OCI-M2 (cell line): ENCODE measurements around the gene PWP1.

Source experiments
- DNase-seq: peaks from one replicate; lab custom pipeline; 2025; ENCODE audit not compliant: unreplicated experiment; lab: John Stamatoyannopoulos, UW

The PWP1 gene

DNA sequence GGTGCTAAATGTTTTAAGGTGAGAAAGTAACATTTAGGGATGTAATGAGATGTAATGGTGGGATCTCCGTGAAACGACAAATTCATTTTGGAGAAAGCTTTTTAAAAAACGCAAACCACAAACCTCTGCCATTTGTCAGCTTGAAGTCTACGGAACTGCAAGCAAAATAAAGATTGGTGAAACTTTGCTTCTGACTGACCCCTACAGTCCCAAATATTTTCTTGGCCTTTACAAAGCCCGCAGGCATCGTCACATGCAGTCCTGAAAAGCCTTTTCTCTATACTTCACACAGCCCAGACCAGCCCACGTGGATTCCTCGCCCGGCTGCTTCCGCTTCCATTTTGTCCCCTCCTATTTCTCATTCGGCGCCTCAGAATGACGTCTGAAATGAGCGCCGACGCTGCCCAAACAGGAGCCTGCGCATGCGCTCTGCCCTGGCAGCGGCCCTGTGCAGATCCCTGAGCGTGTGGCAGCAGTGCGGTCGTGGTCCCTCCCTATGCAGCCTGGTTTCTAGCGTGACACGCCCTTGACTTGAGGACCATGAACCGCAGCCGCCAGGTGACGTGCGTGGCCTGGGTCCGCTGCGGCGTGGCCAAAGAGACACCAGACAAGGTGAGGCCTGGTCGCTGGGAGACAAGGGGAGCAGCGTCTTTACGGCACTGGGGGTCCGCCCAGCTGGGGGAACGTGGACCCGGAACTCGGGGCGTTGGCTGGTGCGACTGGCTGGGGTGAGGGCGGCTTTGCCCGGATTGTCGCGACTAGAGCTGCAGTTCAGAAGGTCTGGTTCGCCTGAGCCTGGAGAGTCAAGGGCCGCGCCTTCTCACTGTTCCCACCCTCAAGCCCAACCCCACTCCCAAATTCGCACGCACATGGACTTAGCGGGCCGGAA lies at the start of gene PWP1:
Gene PWP1, plus strand, starts transcription at position 440 of the 889 bp plus-strand sequence. Its CDS starts 101 bp downstream, at position 541.
- DNase-seq = peak; percentile 30

DNA sequence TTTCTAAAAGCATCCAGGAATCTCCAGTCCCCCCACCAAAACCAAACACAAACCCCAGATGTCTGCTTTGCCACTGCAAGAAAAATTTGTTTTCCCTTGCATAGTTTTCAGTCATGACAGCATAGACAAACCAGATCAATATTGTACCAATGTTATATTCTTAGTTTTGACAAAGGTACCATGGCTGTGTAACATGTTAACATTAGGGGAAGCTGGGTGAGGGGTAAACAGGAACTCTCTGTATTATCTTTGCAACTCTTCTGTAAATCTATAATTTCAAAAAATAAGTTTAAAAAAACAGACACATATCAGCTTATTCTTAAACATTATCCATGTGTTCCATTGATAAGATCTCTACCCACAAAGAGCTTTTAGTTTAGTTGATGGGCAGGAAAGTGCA lies 44.4 kb upstream of the PWP1 start:
- no peak for DNase-seq

DNA sequence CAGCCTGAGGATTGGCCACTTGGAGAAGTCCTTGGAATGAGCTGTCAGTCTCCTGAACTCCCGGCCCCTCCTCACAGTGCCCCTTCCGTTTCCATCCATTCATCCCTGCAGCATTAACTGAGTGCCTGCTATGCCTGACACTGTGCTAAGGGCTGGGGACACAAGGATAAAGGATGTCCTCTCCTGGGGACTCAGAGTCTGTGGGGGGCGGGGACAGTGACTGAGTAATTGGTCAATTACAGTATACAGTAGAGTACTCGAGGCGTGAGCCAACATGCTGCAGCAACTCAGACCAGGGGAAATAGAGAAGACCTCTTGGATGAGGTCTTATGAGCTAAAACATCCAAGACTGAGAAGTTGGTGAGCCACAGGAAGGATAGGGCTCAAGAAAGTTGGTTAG lies 43.4 kb upstream of the PWP1 start:
- no peak for DNase-seq

DNA sequence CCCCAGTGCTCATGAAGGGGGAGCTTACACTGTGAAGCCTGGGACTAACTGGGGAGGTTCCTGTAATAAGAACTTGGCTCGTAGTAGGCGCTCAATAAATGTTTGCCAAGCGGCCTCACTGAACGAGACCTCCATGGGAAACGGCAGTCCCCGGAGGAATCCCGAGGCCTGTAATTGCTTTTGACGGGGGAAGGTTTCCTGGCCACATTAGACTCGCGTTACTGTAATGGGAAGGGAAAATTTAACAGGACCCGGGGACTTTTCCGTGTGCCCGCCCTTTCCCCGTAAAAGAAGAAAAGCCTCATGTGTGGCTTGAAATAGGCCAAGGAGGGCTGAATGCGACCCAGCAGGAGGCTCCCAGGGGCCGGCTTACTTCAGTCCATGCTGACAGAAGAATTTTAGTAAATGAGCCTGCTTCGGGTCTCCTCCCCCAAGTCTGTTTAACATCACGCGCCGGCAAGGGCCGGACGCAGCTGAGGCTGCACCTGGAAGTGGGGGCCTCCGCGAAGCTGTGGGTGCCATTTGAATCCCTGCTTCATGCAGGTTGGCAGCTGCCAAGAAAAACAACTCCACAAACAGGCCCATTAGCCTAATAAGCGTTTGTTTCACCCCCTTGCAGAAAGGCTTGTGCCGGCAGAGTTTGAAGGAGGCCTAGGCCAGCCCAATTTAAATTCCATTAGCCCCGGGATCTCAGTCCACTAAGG lies 39.8 kb upstream of the PWP1 start:
- no peak for DNase-seq

DNA sequence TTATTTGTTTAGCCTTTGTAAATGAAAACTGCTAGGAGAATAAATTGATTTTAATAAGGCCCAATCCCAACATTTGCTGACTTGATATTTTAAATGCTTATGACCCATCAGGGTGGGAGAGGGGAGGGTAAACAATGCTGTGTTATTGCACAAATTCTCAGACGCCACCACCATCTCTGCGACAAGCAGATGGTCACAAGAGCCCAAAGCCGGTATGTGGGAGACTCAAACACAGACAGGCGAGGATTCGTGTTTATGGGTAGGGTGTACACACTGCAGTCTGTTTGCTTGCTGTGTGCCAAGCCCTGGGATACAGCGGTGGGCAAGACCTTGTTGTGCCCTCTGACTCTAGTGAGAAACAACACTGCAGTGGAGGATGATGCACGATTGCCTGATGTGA lies 39.2 kb upstream of the PWP1 start:
- DNase-seq = no peak

DNA sequence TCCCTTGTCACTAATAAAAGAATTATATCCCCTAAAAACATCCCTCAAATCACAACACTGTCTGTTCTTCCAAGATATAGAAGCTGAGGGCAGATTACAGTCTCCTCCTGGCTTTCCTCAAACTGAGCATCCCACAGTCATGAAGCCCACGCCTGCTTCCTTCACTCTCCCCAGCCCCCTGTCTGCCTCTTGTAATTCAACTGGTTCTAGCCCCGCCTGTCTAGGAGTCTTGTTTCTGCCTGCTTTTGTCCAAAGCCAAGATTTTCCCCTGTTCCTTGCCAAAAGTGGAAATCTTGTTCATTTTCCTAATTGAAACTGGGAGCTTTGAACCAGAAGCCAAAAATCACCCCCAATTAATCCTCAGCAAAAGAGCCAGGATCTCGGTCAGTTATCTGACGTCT lies 35.9 kb upstream of the PWP1 start:
- no peak for DNase-seq

DNA sequence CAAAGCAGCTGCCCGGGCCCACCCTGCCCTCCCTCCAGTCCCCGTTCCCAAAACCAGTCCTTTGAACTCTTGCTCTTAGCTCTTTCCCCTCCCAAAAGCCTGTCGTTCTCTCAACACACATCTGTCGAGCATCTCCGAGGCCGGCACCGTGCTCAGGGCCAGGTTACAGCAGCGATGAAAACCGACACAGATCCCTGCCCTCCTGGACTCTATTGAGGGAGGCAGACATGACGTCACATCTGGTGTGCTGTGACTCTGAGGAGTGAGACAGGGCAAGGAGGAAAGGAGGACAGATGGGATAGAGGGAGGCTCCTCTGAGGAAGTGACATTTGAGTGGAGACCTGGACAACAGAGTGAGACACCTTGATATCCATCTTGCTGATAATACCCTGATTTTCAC lies 34.6 kb upstream of the PWP1 start:
- DNase-seq = no peak

DNA sequence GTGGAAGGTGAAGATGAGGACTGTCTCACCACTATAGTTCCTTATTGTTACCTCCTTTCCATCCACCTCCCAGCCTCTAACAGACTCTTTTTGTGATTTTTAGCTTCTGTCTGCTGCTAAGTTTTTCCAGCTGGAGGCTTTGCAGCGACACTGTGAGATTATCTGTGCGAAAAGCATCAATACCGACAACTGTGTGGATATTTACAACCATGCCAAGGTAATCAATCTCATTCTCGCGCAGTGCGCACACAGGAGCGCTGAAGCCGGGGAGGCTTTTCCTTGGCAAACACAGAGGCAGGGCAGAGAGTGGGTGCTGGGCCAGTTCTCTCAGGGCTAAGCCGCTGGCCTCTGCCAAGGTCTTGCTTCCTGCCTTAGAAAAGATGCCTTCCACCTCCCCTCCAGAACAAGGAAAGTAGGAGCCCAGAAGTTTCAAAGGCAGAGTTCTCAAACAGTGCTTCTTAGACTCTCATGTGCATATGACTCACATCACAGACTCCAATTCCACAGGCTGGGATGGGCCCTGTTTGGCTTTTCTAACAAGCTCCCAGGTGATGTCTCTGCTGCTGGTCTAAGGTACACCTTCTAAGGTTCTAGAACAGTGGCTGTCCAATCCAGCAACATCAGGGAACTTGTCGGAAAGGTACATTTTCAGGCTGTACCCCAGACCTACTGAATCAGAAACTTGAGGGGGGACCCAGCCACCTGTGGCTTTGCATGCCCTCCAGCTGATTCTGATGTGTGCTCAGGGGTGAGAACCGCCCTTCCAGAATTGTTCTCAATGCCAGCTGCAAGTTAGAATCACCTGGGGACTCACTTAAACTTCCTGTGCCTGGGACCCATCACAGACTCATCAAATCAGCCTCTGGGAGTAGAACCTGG lies 33.8 kb upstream of the PWP1 start:
- no peak for DNase-seq

DNA sequence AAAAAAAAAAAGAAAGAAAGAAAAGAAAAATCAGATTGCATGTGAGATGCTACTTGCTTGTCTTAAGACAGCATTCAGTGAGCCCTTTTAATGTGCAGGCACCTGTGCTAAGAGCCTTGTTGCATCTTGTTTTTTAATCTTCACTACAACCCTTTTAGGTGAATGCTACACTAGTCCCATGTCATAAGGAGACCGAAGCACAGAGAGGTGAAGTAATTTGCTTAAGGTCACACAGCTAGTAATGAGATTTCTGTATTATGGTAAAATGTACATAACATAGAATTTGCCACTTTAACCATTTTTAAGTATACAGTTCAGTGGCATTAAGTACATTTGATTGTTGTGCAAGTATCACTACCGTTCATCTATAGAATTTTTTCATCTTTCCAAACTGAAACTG lies 32.1 kb upstream of the PWP1 start:
- no peak for DNase-seq

DNA sequence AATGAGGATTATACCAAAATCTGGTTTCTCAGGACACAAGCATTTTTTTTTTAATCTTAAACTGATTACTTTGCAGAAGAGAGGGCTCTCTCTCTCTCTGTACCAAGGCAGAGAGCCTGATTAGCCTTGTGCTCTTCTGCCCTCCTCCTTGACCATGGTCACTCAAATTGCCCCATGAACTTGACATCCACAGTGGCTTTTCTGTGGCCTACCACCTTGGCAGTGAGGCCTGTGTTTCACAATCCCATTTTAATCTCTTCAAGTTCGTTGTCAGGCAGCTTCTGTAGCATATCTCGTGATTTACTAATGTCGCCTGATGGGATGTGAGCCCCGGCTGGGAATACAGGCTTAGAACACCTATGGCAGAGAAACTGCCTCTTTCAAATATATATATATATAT lies 30.7 kb upstream of the PWP1 start:
- no peak for DNase-seq

DNA sequence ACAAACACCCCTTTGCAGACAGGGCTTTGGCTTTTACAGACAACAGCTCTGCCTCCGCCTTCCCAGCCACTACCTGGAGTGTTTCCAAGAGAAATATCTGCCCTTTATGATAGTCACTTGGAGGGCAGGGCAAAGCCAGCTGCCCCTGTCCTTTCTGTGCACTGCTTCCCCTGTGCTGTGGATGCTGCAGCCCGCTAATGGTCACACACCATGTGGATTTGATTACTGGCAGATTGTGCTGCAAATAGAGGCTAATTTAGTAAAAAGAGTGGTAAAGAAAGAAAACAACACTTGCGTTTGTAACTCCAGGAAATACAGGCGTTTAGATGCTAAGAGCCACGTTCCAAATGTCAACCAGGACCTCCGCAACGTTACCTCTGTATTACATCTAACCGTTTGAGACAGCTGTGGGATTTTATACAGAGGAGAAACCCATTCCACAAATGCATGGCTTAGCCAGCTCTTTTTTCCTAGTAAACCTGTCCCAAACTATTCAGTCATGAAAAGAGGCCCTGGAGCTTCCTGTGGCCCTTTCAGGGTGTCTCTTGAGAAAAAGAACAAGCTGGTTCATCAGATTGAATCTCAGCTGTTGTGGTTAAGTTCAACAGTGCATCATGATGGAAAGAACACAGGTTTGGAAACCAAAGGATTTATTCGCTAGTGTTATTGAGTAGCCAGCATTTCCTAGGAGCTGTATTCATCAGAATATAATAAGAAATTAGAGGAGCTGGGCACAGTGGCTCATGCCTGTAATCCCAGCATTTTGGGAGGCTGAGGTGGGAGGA lies 30.1 kb upstream of the PWP1 start:
- DNase-seq = no peak

DNA sequence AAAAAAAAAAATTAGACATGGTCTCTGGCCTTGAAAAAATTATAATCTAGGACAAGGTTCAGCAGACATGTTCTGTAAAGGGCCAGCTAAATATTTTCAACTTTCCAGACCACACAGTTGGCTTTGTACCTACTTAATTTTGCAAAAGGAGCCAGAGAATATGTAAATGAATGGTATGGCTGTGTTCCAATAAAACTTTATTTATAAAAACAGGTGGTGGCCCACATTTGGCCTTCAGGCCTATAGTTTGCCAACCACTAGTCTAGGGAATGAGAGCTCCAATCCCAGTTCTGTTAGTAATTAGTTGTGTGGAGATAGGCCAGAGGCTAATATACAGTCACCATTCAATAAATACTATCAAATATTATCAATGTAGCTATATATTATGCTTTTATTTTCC lies 29.3 kb upstream of the PWP1 start:
- DNase-seq = no peak

DNA sequence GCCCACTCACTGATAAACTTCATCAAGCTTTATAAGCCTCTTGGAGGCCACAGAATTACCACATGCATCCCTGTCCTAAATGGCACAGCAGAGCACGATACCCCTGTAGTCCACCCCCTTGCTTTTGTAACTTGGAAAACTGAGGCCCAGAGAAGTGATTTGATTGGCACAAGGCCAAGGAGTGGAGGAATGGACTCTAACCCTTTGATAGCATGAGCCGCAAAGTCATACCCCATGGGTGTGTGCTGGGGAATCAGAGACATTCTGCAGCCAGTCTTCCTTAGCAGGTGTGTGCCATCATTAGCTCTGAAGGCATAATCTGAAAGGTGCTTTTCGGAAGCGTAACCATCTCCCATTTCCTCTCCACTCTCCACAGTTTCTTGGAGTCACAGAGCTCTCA lies 28.5 kb upstream of the PWP1 start:
- DNase-seq = no peak

DNA sequence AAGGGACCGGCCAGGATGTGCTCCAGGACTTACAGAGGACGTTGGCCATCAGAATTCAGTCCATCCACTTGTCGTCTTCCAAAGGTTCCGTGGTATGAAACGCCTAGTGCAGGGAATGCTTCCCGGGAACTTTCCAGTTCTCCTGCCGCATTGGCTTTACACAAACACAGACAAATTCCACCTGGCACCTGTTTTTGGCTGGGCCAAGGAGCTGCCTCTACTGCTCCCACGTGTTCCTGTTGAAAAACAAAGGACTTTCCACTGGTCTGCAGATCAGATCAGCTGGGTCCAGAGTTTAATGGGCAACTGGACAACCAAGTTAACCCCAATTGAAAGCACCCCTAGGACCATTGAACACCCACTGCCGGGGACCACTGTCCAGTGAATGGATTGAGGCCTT lies 28.0 kb upstream of the PWP1 start:
- no peak for DNase-seq

DNA sequence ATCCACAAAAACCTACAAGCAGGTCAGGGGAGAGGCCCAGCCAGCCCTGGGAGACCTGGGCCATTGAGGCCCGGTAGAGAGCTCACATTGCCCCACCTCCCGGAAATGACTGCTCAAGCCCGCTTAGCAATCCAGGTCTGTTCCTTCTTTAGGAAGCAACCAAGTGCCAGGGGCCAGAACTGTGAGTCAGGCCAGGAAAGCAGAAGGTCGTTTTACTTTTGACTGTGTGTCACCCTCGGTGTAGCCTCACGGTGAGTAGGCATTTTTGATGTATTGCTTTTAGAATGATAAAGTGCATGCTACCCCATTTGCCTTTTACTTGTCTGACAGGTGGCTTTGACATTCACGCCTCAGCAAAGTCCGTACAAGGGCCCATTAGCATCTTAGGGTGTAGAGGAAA lies 25.4 kb upstream of the PWP1 start:
- no peak for DNase-seq

DNA sequence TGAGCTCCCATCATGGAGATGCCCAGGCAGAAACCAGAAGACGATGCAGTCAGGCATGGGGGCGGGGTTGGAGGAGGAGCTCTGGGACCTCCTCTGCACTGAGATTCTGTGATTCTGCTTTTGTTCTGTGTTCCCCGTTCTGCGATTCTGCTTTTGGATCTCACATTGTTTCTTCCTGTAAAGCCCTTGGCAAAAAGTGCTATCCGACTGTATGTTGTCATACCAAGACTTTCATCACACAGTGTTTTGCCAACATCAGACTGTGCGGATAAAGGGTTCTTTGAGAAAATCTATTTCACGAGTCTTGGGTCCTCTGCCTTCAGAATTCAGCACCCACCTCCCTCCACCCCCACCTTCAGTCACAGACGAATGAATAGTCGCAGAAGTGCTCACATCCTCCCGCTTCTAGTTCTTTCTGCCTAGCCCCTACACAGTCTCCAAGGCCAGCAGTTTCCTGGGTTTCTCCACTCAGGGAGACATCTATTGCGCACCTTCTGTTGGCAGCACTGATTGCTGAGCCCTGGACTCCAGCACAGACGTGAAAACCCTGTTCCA lies 24.7 kb upstream of the PWP1 start:
- DNase-seq = no peak

DNA sequence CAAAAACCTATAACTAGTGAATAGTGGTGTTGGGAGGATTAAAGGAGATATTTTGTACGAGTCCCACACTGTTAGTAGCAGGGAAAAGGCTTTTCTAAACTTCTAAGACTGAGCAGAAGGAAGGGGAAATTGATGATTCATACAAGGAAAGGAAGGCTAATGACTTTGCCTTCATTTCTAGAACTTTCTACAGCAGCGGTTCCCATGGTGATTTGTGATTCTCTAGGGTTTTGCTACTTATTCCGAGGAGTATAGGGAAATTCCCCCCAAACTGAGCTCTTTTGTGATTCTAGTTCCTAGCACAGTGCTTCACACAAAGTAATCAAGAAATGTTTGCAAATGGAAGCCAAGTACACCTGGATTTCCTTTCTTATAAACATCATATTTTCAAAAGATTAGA lies 23.8 kb upstream of the PWP1 start:
- DNase-seq = no peak

DNA sequence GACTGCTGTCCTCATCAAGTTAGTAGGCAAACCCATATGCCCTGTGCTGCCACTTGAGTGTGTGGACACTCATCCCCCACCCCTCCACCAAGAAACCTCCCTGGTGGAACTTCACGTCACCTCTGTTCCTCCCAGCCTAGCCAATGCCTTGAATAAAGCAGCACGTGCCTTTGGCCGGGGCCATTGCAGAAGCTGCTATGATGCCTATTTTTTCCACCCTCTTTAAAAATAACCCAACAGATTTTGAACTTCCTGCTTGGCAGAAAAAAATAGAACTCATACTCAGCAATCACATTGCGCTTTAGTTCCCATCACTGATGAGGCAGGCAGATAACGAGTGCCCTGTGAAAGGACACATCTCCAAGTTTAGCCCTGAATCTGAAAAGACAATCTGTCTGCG lies 23.1 kb upstream of the PWP1 start:
- DNase-seq = no peak

DNA sequence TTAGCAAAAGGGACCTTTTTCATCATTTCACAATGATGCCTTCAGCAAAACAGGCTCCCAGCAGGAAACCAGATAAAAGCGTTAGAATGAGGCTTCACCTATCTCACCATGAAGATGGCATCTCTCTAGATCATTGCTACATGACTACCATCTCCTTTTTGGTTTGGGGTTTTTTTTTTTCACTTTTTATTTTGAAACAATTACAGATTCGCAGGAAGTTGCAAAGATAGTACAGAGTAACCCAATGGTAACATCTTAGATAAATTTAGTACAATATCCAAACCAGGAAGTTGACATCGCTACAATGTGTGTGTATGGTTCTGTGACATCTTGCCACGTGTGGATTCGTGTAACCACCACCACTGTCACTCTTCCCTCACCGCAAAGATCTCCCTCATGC lies 22.3 kb upstream of the PWP1 start:
- no peak for DNase-seq

DNA sequence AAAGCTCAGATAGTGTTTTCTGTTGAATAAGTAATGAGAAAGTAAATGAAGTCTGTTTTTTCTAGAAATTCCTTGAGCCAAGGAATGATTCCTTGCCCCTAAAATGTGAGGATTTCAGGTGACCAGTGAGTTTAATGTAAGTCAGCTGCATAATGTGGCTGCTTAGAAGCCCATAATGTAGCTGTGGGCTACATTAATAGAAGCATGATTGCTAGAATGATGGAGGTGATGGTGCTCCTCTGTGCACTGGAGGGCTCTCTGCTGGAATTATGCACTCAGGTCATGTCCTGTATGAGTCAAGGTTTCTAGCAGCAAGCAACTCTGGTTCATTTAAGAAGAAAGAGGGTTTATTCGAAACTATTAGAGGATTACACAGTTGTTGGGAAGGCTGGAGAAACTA lies 19.6 kb upstream of the PWP1 start:
- DNase-seq = no peak

DNA sequence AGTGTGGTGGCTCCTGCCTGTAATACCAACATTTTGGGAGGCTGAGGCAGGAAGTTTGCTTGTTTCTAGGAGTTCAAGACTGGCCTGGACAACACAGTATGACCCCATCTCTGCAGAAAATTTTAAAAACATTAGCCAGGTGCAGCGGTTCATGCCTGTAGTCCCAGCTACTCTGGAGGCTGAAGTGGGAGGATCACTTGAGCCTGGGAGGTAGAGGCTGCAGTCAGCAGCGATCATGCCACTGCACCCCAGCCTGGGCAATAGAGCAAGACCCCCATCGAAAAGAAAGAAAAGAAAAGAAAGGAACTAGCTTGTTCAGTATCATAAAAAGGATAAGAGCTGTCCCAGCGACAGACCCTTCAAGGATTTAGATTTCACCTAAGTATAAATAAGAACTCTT lies 18.1 kb upstream of the PWP1 start:
- no peak for DNase-seq
